Endothelial cell of umbilical vein (primary cell): ENCODE data around the gene ITSN1. TPM values are rescaled to one million over a fixed set of nuclear protein-coding genes. Genes with fewer than 3 reads are reported as not detected.

Experiments used
- BruUV-seq: library from RNA; stranded (reverse); fragments of 400-500 nt; replicated peaks from 2 replicates; lab custom pipeline; 2021; lab: Mats Ljungman, UMichigan
- CTCF ChIA-PET: fragments of 300-600, 350-600 bp; sonication (Branson Sonifier 250); formaldehyde crosslinking; loops from one replicate; lab custom pipeline; 2021; ENCODE audit warnings: antibody characterized with exemption, inconsistent platforms; lab: Charles Lee
- POLR2A ChIA-PET: fragments of 300-600, 350-600 bp; sonication (Branson Sonifier 250); formaldehyde crosslinking; loops from one replicate; lab custom pipeline; 2021; ENCODE audit warnings: antibody characterized with exemption, inconsistent platforms; lab: Charles Lee
- DNase-seq: peaks from one replicate; pipeline ENCODE4 v3.0.0-alpha.2; 2011; ENCODE audit warnings: low read depth, low spot score
- FAIRE-seq: peaks from 2 replicates; lab custom pipeline; 2011; peaks lifted over from hg19 to GRCh38; lab: Jason Lieb, UNC
- H2AFZ ChIP-seq: 2 replicates; pipeline ENCODE4 v1.6.0; 2012; ENCODE audit warnings: low read depth, low read length, control low read depth, inconsistent platforms
- H3K27ac ChIP-seq: 2 replicates; pipeline ENCODE4 v1.5.1; 2011; ENCODE audit warnings: low read depth, mild to moderate bottlenecking, control low read depth, low read length, moderate library complexity; ENCODE audit not compliant: insufficient read depth
- H3K27me3 ChIP-seq, 2 experiments: 2 replicates each; pipeline versions ENCODE4 v1.6.0 to v1.6.1; 2011; ENCODE audit warnings: low read length in 2 of 2, mixed read lengths in 1 of 2; ENCODE audit not compliant: control insufficient read depth in 2 of 2, insufficient read depth in 2 of 2
- H3K36me3 ChIP-seq, 2 experiments: 2 replicates in 1 of 2; 3 replicates in 1 of 2; pipeline ENCODE4 v1.5.1; 2011; ENCODE audit warnings: low read length in 2 of 2, mild to moderate bottlenecking in 1 of 2, moderate library complexity in 1 of 2; ENCODE audit not compliant: control insufficient read depth in 2 of 2, insufficient read depth in 2 of 2; ENCODE audit errors: extremely low read depth in 1 of 2
- H3K4me1 ChIP-seq: 3 replicates; pipeline ENCODE4 v1.5.1; 2011; ENCODE audit warnings: mild to moderate bottlenecking, low read length; ENCODE audit not compliant: control insufficient read depth, insufficient read depth; ENCODE audit errors: extremely low read depth
- H3K4me2 ChIP-seq: 2 replicates; pipeline ENCODE4 v1.6.1; 2011; ENCODE audit warnings: low read length, control low read depth, mixed read lengths; ENCODE audit not compliant: insufficient read depth
- H3K4me3 ChIP-seq, 3 experiments: fragments of 200-600 bp in 1 of 3; sonication (generic), shearing (Covaris generic) in 1 of 3; replicated peaks in 1 of 3; 2 replicates each; pipeline ENCODE4 v1.5.1; 2011 to 2016; ENCODE audit warnings: control low read depth in 3 of 3, low read length in 3 of 3, mild to moderate bottlenecking in 2 of 3, inconsistent platforms in 1 of 3, low read depth in 1 of 3, moderate library complexity in 1 of 3; ENCODE audit not compliant: insufficient read depth in 1 of 3
- H3K79me2 ChIP-seq: 2 replicates; pipeline ENCODE4 v1.6.0; 2012; ENCODE audit warnings: low read length, inconsistent platforms; ENCODE audit not compliant: control insufficient read depth, insufficient read depth
- H3K9ac ChIP-seq: replicated peaks from 2 replicates; pipeline ENCODE3; 2011; ENCODE audit warnings: low read length, control low read depth; ENCODE audit not compliant: insufficient read depth; ENCODE audit errors: extremely low read depth
- H3K9me1 ChIP-seq: replicated peaks from 3 replicates; pipeline ENCODE4 v1.6.0; 2011; ENCODE audit warnings: mild to moderate bottlenecking, low read length; ENCODE audit not compliant: control insufficient read depth, insufficient read depth; ENCODE audit errors: extremely low read depth
- H3K9me3 ChIP-seq: replicated peaks from 2 replicates; pipeline ENCODE4 v1.5.1; 2012; ENCODE audit warnings: low read length, inconsistent platforms; ENCODE audit not compliant: control insufficient read depth, insufficient read depth
- H4K20me1 ChIP-seq: replicated peaks from 2 replicates; pipeline ENCODE3; 2011; ENCODE audit warnings: mild to moderate bottlenecking, low read length; ENCODE audit not compliant: control insufficient read depth, insufficient read depth; ENCODE audit errors: extremely low read depth
- EZH2 ChIP-seq: IDR thresholded peaks from 2 replicates; pipeline ENCODE4 v1.6.1; 2012; ENCODE audit warnings: borderline replicate concordance, low read depth, mild to moderate bottlenecking, moderate library complexity, low read length, inconsistent platforms; ENCODE audit not compliant: severe bottlenecking
- FOS ChIP-seq: IDR thresholded peaks from 2 replicates; pipeline ENCODE4 v1.6.1; 2011; ENCODE audit warnings: mild to moderate bottlenecking, low read length, moderate library complexity, borderline replicate concordance; ENCODE audit not compliant: insufficient read depth
- GATA2 ChIP-seq: IDR thresholded peaks from 2 replicates; pipeline ENCODE4 v1.7.0; 2011; ENCODE audit warnings: low read depth, mild to moderate bottlenecking, moderate library complexity, mixed read lengths, low read length; ENCODE audit not compliant: insufficient read length, insufficient read depth
- JUN ChIP-seq: IDR thresholded peaks from 2 replicates; pipeline ENCODE4 v1.6.1; 2011; ENCODE audit warnings: borderline replicate concordance, low read depth; ENCODE audit not compliant: insufficient read length, insufficient read depth
- MAX ChIP-seq: IDR thresholded peaks from 2 replicates; pipeline ENCODE4 v1.6.1; 2011; ENCODE audit not compliant: insufficient read depth, insufficient read length
- MYC ChIP-seq: IDR thresholded peaks from one replicate; pipeline ENCODE4 v1.6.1; 2011; ENCODE audit warnings: mild to moderate bottlenecking, low read depth, low read length
- POLR2A ChIP-seq: IDR thresholded peaks from 2 replicates; pipeline ENCODE4 v1.6.1; 2012; ENCODE audit warnings: low read depth, mild to moderate bottlenecking, control low read depth, low read length
- POLR2AphosphoS5 ChIP-seq: IDR thresholded peaks from 2 replicates; pipeline ENCODE4 v1.6.1; 2012; ENCODE audit warnings: low read depth, mild to moderate bottlenecking, control low read depth, low read length, moderate library complexity; ENCODE audit not compliant: insufficient read depth
- dilution Hi-C: fragments of 300-500 bp; cut with MboI; formaldehyde crosslinking; loops from one replicate; pipeline ENCODE4 v1.15.0; 2019; ENCODE audit warnings: low sequenced_read_pairs; ENCODE audit not compliant: extremely low pct_ligation_motif_present
- intact Hi-C: fragments of 100-400 bp; cut with micrococcal nuclease; formaldehyde crosslinking; loops from one replicate; pipeline ENCODE4 v1.10.0; 2022
- polyA plus RNA-seq, 4 experiments: library from polyadenylated mRNA; depleted of rRNA in 3 of 4; stranded (reverse) in 3 of 4; unstranded in 1 of 4; fragments of >200 nt; gene quantifications; 2 replicates each; pipeline versions ENCODE4 v1.2.1 to v1.2.3, GENCODE V29; 2011 to 2012; ENCODE audit warnings: missing spikeins in 1 of 4
- total RNA-seq: library from RNA; stranded (reverse); gene quantifications from 2 replicates; pipeline ENCODE4 v1.2.3, GENCODE V29; 2021
- TF ChIP-seq, protein P1 (sequence below), 2 donors: IDR thresholded peaks; 1 replicate in 1 of 2; 2 replicates in 1 of 2; pipeline ENCODE4 v1.5.1; 2011; ENCODE audit warnings: low read length in 2 of 2, mild to moderate bottlenecking in 2 of 2, moderate library complexity in 2 of 2, control low read depth in 1 of 2, inconsistent platforms in 1 of 2, low read depth in 1 of 2; ENCODE audit not compliant: insufficient read depth in 1 of 2; ENCODE audit errors: extremely low read depth in 1 of 2

Gene ITSN1
- total and polyA plus RNA-seq, 2 donors (not counting 3 experiments of a cell fraction or from before 2014, with no cell fraction given): 72.2 to 86.8 TPM

GRCh38 chr21:33883118-33883517 is 240.8 kb downstream of the ITSN1 start:
- dilution Hi-C loops (no loop called here), intact Hi-C loops (no loop called here)
- no peak overlapping the region for H3K27ac ChIP-seq
- FAIRE-seq (no peak), DNase-seq (no peak)
- CTCF ChIA-PET: interaction anchor here (0.9 to 1.2 kb wide), 2 partner anchors 12 to 19 kb away, joined by 3 to 4 read pairs; no protein-coding TSS in a partner anchor
- no peaks in the 10 kb centered on the region for H4K20me1 ChIP-seq
- no TSS peak for BruUV-seq
- TF ChIP-seq GATA2 (no peak), POLR2AphosphoS5 (no peak), MYC (no peak), MAX (no peak), POLR2A (no peak), EZH2 (no peak), FOS (no peak), JUN (no peak)
- TF ChIP-seq, protein P1, sequence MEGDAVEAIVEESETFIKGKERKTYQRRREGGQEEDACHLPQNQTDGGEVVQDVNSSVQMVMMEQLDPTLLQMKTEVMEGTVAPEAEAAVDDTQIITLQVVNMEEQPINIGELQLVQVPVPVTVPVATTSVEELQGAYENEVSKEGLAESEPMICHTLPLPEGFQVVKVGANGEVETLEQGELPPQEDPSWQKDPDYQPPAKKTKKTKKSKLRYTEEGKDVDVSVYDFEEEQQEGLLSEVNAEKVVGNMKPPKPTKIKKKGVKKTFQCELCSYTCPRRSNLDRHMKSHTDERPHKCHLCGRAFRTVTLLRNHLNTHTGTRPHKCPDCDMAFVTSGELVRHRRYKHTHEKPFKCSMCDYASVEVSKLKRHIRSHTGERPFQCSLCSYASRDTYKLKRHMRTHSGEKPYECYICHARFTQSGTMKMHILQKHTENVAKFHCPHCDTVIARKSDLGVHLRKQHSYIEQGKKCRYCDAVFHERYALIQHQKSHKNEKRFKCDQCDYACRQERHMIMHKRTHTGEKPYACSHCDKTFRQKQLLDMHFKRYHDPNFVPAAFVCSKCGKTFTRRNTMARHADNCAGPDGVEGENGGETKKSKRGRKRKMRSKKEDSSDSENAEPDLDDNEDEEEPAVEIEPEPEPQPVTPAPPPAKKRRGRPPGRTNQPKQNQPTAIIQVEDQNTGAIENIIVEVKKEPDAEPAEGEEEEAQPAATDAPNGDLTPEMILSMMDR (IDR thresholded peaks at IDR 0.05; ENCODE audit: extremely low read depth in 1 of 2, insufficient read depth in 1 of 2, low read depth in 1 of 2, low read length in 2 of 2): no peak
- H3K79me2 ChIP-seq: no peaks in the 10 kb centered on the region
- H3K9me1 ChIP-seq: no peaks in the 10 kb centered on the region
- no peak overlapping the region for H3K4me3 ChIP-seq
- no peaks in the 10 kb centered on the region for H3K36me3 ChIP-seq
- H3K27me3 ChIP-seq: peaks cover 2 to 7% of the 10 kb centered on the region in 2 experiments
- peaks cover 4% of the 10 kb centered on the region for H3K4me1 ChIP-seq
- H3K9me3 ChIP-seq: no peaks in the 10 kb centered on the region
- no peak overlapping the region for H2AFZ ChIP-seq
- H3K9ac ChIP-seq: no peak overlapping the region
- H3K4me2 ChIP-seq: no peak overlapping the region
- POLR2A ChIA-PET: no interaction called here
